Stimulated activated CD8-positive, alpha-beta memory T cell treated with anti-CD3 and anti-CD28 coated beads, Interleukin-15, amount 100 ng/mL, for 48 hours (primary cell): ENCODE measurements around the gene GORAB.
A peak's percentile ranks its signal among the peaks of the same experiment; 100 is the strongest.

Experiments
- DNase-seq, 2 donors: peaks; one replicate each; pipeline ENCODE4 v3.0.0-alpha.2; 2020; ENCODE audit warnings: low read depth in 2 of 2

Gene GORAB, protein sequence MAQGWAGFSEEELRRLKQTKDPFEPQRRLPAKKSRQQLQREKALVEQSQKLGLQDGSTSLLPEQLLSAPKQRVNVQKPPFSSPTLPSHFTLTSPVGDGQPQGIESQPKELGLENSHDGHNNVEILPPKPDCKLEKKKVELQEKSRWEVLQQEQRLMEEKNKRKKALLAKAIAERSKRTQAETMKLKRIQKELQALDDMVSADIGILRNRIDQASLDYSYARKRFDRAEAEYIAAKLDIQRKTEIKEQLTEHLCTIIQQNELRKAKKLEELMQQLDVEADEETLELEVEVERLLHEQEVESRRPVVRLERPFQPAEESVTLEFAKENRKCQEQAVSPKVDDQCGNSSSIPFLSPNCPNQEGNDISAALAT

DNA sequence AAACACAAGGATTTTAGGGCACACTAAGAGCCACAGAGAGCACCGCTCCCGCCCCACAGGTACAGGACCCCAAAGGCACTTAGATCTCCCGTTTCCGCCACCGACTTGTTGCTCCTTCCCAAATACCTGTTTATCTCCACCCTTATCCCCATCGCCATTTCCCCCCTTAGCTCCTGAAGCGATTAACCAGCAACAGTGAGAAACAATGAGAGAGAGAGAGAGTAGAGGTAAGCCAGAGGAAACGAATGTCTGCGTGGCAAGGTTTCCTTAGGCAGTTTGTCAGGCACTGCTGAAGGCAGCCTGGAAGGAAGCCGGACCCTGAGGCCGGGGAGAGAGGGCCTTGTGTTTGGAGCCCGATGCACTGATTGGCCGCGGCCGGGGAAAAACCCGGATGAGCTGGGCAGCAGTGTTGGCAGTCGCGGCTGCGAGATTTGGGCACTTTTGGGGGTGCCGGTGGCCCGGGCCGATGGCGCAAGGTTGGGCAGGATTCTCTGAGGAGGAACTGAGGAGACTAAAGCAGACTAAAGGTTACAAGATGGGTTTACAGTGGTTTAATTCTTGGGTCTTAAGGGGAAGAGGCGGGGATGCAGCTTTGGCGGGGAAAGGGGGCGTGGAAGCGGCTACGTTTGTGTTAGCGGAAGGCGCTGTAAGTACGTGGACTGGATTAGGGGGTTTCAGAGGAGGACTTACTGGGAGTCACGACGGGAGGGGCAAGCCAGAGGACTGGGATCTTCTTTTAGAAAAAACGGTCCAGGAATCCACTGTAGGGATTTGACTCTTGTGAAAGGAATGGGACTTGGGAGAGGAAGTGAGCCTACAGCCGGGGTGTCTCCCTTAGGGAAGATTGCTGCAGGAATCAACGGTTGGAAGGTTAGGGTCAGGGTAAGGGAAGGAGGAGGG, at the start of gene GORAB:
GORAB (plus strand) TSS at position 409 of the 900 bp plus-strand sequence; CDS start at position 467, 58 bp downstream.
- DNase-seq = peak; percentile 81

DNA sequence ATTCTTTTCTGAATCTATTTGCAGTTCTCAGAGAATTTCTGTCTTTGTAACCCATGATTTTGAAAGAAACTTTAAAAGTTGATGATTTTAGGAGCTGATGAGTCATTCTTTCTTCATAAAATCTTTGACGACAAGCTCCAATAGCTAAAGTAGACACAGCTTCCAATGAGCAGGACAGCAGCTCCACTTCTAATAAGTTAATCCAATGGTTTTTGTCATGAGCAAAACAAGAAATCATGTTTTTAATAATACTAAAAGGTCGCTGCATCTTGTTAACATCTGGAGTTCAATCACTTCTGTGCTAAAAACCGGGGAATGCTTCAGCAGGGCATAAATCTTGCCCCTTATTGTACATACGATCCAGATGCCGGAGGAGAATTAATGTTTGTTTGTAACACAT, 48.9 kb upstream of the GORAB start:
- no peak for DNase-seq

DNA sequence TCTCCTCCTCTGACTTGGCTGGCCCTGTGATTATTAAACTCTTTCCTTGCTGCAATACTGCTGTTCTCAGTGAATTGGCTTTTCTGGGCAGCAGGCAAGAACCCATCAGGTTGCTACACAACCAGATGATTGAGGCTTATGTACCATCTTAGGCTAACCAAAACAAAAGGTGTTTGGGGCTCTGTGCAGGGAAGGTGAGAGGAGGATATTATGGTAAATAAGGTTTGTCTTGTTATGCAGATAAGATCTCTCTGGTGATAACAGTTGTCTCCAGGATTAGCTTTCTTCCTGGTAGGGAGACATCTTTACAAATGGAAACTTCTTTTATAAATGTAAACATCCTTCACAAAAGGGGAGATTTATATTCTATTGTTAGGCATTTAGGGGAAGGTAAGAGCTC, 44.5 kb upstream of the GORAB start:
- no peak for DNase-seq

DNA sequence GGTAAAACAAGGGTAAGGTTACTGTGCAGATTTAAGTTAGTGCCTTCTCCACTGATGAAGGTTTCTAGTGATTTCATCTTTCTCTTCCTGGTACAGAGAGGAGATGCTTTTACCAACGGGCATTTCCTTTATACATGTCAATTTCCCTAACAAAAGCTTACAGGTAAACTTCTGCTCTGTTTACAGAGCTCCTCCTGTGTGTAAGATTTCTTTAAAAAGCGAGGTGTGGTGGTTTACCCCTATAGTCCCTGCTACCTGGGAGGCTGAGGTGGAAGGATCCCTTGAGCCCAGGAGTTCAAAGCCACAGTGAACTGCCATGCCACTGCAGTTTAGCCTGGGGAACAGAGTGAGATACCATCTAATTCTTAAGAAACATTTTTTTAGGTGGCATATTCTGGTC, 40.7 kb upstream of the GORAB start:
- DNase-seq = no peak

DNA sequence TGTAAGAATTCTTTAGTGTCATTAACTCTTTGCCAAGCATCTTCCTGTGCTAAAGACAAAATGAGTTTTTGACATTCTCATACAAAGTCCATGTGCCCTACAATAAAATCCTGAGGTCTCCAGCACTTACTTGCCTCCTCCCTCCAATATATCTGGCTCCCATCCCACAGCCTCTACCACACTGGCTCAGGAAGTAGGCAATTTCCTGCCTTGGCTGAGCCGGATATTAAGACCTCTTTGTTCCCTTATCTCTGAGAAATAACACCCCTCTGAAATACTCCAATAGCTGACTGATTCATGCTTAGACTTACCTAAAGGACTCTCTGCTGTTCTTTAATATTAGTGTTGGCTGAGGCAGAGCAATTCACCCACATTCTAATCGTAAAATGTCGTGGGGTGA, 37.6 kb upstream of the GORAB start:
- no peak for DNase-seq

DNA sequence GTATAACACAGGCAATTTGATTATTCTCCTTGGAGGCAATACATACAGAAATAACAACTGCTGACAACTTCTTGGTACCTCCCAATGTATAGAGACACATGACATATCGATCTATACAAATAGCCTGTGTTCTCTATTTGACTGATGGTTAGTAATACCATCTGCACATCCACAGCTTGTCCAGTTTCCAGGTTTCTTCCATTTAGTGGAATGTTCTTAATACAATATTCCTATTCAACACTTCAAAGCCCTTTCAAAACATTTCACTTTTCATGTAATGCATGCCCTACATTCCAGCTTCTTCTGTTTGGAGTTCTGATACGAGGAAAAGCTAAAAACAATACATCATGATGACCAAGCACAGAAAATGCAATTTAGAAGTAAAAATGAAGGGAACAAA, 37.0 kb upstream of the GORAB start:
- no peak for DNase-seq

DNA sequence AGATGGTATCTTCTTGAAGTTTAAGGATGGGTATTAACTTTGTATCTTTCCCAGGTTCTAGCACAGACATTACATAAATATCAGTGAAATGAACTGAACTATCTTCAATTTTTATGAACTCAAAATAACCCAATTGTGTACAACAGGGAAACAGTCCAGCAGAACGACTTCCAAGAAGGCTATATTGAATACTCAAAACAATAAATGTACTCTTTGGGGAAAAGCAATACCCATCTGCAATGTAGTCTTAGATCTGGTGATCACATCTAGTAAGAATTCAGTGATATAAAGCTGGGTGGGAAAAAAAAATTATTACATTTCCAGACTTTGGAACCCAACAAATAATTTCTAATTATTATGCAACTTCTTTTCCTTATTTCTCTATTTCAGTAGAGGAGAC, 33.1 kb upstream of the GORAB start:
- DNase-seq = no peak

DNA sequence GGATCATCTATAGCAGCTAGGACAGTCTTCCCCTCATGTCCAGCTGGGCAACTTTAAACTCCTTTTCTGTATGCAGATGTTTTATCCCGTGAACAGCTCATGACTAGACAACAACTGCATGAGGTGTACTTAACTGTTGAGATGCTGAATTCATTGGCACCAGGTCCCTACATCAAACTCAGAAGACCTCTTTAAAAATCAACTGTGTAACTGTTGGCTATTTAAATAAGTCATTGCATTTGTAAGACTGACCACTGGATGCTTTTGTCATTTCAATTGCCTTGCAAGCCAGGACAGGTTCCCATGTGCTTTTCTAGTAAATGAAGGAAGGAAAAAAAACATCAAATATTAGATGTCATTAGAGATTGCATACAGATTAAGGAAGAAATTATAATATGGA, 28.3 kb upstream of the GORAB start:
- DNase-seq = no peak

DNA sequence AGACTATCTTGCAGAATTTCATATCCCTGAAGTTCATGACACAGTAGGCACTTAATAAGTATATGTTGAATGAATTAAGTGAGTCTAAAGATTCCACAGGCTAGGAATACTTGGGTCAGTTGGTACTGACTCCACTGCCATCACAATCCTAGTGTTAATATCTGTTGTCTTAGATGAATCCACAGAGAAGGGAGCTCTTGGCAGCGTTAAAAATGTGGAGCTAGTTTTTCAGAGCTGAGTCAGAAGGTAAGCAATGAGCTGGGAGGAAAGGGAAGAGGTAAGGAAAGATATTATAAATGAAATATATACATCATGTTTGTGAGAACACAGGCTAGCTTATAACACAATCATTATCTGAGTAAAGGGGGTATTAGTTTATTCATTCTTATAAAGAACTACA, 21.8 kb upstream of the GORAB start:
- no peak for DNase-seq

DNA sequence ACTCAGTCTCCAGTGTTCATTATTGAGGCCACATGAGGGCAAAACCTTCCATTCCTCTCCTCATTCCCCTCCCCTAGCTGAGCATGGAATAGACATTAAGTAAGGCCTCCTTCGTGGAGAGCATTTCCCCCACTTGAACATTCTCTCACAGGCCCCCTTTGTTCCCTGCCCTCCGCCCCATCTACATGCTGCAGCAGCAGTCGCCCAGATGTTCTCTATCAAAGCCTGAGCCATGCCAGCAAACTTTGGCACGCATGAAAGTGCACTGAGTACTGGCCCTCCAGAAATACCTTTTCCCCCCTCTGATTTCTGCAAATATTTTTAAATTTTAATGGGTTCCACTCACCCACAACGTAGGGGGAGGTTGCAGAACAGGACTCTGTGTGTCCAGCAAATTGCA, 20.9 kb upstream of the GORAB start:
- no peak for DNase-seq

DNA sequence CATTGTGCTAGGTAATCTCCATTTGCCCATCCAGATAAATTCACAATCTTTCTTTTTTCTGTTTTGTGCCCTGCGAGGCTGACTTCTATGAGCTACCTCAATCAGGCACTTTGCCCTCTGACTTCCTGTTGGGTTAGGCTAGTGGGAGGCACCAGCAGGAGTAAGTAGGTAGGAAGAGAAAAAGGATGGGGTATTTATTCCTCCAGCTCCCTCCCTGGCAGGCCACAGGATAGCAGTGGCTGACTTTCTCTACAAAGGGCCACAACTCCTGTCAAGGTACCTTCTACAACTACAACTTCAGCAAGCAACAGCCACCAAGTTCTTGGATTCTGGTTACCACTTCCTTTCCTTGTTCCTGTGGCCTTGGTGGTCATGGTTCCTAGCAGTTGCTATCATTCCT, 18.8 kb upstream of the GORAB start:
- no peak for DNase-seq

DNA sequence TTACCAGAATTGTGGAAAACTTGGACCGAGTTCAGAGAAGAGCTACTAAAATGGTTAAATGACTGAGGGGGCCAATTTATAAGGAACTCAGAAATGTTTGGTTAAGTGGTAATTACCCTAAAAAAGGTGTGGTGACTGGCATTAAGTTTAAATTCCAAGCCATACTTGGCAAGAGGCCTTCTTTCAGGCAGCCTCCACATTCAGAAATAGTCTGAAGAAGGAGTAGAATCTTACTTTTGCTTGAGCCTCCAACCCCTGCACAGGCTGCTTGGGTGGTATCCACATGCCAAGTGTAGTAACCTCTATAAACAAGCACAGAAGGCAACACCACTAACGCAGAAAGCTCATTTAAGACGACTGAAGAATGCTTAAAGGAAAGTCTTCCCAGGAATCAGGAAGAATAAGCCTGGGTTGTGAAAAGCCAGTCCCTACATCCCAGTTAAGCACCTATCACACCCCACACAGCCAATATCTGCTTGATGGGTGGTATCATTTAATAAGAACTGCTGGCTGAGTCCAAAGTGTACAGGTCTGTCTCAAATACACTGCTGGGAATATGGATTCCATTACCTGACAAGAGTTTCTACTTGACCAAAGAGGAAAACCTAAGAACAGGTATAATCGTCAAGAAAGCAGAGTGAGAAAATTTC, 13.7 kb upstream of the GORAB start:
- DNase-seq = no peak

DNA sequence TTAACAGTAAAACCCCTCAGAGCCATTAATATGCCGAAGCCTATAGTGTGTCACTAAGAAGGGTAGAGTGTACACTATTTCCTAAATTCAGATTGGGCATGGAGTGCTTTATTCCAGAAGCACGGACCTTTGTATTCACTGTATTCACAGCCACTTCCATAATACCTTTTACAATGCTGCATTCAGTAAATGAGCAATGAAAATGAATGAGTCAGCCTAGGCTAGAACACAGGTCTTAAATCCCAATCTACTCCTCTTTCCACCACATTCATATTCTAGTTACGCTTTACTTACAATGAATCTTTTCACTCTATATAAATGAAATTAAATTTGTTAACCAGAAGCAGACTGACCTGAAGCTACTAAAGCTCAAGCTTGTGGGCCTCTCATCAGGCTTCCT, 13.0 kb upstream of the GORAB start:
- DNase-seq = no peak

DNA sequence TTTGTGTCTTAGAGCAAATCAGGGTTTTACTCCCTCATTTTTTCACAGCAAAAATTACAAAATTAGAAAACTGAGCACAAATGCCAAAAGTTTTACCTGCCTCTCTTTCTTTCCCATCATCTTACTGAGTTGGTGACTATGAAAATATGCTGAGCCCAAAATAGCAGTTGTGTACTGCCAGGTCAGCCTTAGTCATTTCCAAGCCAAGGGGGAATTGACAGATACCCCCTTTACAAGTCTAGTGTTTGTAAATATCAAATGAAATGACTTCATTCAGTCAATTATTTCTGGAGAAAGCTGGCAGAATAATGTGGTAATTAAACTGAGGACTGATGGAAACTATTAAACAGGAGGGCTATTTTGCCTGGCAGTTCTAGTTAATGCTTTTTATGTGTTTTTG, 11.4 kb upstream of the GORAB start:
- no peak for DNase-seq

DNA sequence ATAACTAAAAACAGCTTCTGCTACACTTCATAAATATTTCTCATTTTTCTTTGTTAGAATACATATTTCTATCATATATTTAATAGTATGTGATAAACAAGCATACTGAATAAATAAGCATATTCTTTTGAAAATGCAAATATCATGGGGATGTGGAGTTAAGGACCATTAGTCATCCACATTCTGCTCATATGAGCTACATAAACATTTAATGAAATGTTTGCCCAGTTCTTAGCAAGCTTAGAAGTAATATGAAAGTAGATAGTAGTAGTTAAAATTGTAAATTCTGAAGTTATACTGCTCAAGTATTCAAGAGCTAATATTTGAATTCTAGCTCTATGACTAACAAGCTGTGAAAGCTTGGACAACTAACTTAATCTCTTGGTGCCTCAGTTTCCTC, 10.1 kb upstream of the GORAB start:
- DNase-seq = no peak

DNA sequence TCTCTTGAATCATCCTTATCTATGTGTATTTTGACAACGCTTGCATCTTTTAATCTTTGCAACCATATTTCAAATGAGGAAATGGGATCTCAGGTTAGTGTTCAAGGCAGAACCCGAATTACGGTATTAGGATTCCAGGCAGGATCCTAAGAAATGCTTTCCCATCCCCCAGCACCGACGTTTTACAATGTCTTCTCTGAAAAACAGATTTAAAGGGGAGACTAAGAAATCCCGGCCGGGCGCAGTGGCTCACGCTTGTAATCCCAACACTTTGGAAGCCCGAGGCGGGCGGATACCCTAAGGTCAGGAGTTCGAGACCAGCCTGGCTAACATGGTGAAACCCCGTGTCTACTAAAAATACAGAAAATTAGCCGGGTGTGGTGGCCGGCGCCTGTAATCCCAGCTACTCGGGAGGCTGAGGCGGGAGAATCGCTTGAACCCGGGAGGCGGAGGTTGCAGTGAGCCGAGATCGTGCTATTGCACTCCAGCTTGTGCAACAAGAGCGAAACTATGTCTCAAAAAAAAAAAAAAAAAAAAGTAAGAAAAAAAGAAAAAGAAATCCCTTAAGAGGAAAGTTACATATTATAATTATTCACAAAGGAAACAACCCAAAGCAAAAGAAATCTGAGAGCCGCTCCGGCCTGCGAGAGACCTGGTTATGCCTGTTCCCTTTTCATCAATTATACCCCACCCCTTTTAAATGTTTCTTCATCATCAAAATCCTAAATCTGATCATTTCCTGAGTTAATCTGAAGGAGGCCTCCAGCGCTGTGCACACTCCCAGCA, 801 bp upstream of the GORAB start:
- no peak for DNase-seq

DNA sequence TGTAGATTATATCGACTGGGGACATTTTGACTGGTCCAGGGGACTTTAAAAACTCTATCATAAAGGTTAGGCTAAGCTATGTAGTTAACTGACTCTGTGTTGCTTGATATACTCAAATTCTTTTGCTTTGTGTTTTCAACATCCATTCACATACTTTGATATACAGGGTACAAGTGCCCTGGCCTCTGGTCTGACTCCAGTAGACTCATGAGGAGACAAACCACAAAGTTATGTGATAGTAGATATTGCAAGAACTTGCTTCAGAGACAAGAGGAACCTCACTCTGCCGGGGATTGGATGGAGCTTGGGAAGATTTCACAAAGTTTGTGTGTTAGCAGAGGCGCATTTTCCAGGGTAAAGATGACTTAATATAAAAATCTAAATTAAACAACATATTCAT, 1.3 kb downstream of the GORAB start:
- DNase-seq = no peak

DNA sequence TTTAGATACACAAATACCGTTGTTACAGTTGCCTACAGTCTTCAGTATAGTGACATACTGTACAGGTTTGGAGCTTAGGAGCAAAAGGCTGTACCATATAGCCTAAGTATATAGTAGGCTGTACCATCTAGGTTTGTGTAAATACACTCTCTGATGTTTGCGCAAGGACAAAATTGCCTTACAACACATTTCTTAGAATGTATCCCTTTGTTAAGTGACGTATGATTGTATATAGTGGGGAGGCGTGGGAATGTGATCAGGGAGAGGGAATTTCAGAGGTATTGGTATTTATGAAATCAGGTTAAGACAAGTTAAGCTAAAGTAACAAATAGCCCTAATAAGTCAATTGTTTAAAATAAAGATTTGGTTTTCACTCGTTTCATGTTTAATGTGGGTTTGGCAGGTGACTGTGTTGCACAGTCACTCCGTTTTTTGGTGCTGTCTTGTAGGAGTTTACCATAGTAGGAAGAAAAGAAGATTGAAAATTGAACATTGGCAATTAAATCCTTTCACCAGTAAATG, 2.7 kb downstream of the GORAB start:
- DNase-seq = no peak

DNA sequence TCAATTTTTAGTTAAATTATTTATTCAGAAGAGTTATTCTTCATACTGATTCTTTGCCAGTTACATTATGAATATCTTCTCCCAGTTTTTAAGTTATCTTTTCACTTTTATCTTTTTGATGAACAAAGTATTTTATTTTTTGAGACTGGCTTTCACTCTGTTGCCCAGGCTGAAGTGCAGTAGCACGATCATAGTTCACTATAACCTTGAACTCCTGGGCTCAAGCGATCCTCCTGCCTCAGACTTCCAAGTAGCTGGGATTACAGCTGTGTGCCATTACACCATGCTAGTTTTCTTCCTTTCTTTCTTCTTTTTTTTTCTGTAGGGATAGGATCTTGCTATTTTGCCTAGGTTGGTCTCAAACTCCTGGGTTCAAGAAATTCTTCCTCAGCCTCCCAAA, 3.5 kb downstream of the GORAB start:
- no peak for DNase-seq

DNA sequence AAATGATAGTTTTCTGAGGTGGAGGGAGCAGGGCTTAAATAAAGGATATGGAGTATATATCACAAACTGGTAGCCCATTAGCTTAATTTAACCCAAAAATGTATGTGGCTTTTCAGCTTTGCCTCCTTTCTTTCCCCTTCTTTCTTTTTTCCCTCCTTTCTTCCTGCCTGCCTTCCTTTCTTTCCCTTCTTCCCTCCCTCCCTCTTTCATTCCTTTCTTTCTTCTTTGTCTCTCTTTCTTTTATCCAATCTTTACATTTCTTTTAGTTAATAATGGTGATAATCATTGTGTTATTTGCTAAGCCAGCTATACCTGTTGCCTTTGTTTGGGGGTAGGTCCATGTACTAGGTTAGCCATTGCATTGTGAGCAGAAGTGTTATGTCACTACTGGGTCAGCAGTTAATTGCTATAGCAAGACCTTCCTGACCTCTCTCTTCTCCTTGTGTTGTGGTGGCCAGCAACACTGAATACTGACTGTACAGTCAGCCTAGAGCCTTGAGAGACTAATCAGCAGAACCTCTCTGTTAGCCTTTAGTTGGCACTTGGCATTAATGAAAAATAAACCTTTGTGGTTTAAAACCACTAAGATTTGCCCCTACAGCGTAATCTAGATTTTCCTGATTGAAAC, 5.1 kb downstream of the GORAB start:
- DNase-seq = no peak
